Esophagus muscularis mucosa (tissue), 4 donors: ENCODE data around the gene CISD3. TPM values are rescaled to one million over a fixed set of nuclear protein-coding genes. Genes with fewer than 3 reads are reported as not detected.

ENCODE experiments used
- DNase-seq: peaks from one replicate; pipeline ENCODE4 v3.0.0-alpha.2; 2017; ENCODE audit errors: extremely low spot score
- H3K27ac ChIP-seq, 4 donors: fragments of 200-600 bp; sonication (generic); replicated peaks in 1 of 4; 1 replicate in 3 of 4; 2 replicates in 1 of 4; pipeline ENCODE4 v1.5.1; 2016 to 2019; ENCODE audit warnings: mild to moderate bottlenecking in 1 of 4
- H3K27me3 ChIP-seq, 4 donors: fragments of 200-600 bp; sonication (generic); one replicate each; pipeline versions ENCODE4 v1.5.1 to v1.6.0; 2016 to 2019
- H3K36me3 ChIP-seq, 4 donors: fragments of 200-600 bp; sonication (generic); one replicate each; pipeline ENCODE4 v1.5.1; 2016 to 2019
- H3K4me1 ChIP-seq, 4 donors: fragments of 200-600 bp; sonication (generic); one replicate each; pipeline ENCODE4 v1.5.1; 2016 to 2019
- H3K4me3 ChIP-seq, 4 donors: fragments of 200-600 bp; sonication (generic); 1 replicate in 2 of 4; 2 replicates in 2 of 4; pipeline ENCODE4 v1.5.1; 2016 to 2019; ENCODE audit warnings: mild to moderate bottlenecking in 4 of 4, moderate library complexity in 1 of 4
- H3K9me3 ChIP-seq, 4 donors: fragments of 200-600 bp; sonication (generic); 1 replicate in 3 of 4; 2 replicates in 1 of 4; pipeline ENCODE4 v1.5.1; 2016 to 2019
- EP300 ChIP-seq: sonication (generic); formaldehyde crosslinking; IDR thresholded peaks from one replicate; pipeline ENCODE4 v1.6.1; 2017; ENCODE audit warnings: antibody characterized with exemption
- POLR2A ChIP-seq: fragments of 450-650 bp; IDR thresholded peaks from one replicate; pipeline ENCODE4 v1.6.1; 2017; ENCODE audit warnings: antibody characterized with exemption, moderate library complexity, mild to moderate bottlenecking, low read depth
- POLR2AphosphoS5 ChIP-seq, 2 donors: sonication (generic); formaldehyde crosslinking; IDR thresholded peaks; one replicate each; pipeline ENCODE4 v1.6.1; 2017; ENCODE audit warnings: antibody characterized with exemption in 2 of 2
- WGBS: methylation state at CpG from one replicate; pipeline ENCODE4 v1.1.5; 2018; 5-methylcytosine and 5-hydroxymethylcytosine counted together
- intact Hi-C: fragments of 100-400 bp; cut with DNase I; formaldehyde crosslinking; loops from one replicate; pipeline ENCODE4 v1.15.1; 2023
- total RNA-seq, 4 donors: library from RNA; depleted of rRNA; stranded (reverse); fragments of >200 nt; gene quantifications; one replicate each; pipeline versions ENCODE4 v1.1.0 to v1.2.1, GENCODE V29; 2016
- TF ChIP-seq, protein P1 (sequence below), 3 experiments: fragments of 200-600 bp in 2 of 3; fragments of 450-650 bp in 1 of 3; sonication (generic) in 2 of 3; IDR thresholded peaks; one replicate each; pipeline ENCODE4 v1.5.1; 2017 to 2019; ENCODE audit warnings: antibody characterized with exemption in 3 of 3, mild to moderate bottlenecking in 2 of 3, moderate library complexity in 1 of 3

Gene CISD3
- total RNA-seq, 4 donors from 2014 or later: 10.1 to 18.5 (median 18.0) TPM

DNA sequence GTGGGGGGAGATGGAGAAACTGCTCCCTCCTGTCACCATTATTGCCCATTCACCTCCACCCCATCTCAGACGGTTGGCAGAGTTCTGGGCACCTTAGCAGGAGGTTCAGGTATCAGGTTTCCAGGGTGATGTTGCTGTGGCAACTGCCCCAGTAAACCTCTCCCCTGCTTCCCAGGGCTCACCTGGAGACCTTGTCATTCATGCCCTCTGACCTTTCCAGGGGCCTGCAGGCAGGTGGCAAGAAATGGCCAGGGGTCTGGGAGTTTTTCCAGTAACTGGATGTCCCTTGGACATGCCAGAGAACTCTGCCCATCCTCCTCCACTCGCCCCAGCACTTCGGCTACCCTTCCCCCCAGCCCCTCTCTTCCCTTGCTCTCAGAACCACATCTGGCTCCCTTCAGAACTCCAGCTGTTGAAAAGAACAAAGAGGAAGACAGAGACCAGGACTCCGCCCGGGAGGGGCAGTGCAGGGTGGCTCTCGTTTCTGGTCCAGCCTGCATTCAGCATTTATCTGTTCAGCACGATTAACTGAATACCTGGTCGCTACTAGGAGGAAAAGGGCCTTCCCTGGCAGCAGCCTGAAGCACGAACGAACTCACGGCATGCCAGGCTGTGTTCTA, 16.6 kb upstream of the CISD3 start:
- intact Hi-C loops: no loop called here
- DNase-seq: no peak
- H3K9me3 ChIP-seq: no peaks in the 10 kb centered on the region
- H3K36me3 ChIP-seq: peaks cover 70 to 100% (median 94%) of the 10 kb centered on the region in 4 donors
- no peaks in the 10 kb centered on the region for H3K27me3 ChIP-seq
- no peak overlapping the region for H3K4me3 ChIP-seq
- no peak overlapping the region for H3K27ac ChIP-seq
- TF ChIP-seq POLR2AphosphoS5 (IDR thresholded peaks at IDR 0.05) (no peak), EP300 (no peak), POLR2A (no peak)
- TF ChIP-seq, protein P1, sequence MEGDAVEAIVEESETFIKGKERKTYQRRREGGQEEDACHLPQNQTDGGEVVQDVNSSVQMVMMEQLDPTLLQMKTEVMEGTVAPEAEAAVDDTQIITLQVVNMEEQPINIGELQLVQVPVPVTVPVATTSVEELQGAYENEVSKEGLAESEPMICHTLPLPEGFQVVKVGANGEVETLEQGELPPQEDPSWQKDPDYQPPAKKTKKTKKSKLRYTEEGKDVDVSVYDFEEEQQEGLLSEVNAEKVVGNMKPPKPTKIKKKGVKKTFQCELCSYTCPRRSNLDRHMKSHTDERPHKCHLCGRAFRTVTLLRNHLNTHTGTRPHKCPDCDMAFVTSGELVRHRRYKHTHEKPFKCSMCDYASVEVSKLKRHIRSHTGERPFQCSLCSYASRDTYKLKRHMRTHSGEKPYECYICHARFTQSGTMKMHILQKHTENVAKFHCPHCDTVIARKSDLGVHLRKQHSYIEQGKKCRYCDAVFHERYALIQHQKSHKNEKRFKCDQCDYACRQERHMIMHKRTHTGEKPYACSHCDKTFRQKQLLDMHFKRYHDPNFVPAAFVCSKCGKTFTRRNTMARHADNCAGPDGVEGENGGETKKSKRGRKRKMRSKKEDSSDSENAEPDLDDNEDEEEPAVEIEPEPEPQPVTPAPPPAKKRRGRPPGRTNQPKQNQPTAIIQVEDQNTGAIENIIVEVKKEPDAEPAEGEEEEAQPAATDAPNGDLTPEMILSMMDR (IDR thresholded peaks at IDR 0.05): no peak
- H3K4me1 ChIP-seq: peaks cover 0 to 13% (median 9%) of the 10 kb centered on the region in 4 donors
- WGBS: 68% methylated on average over 11 of the region's 11 CpGs

DNA sequence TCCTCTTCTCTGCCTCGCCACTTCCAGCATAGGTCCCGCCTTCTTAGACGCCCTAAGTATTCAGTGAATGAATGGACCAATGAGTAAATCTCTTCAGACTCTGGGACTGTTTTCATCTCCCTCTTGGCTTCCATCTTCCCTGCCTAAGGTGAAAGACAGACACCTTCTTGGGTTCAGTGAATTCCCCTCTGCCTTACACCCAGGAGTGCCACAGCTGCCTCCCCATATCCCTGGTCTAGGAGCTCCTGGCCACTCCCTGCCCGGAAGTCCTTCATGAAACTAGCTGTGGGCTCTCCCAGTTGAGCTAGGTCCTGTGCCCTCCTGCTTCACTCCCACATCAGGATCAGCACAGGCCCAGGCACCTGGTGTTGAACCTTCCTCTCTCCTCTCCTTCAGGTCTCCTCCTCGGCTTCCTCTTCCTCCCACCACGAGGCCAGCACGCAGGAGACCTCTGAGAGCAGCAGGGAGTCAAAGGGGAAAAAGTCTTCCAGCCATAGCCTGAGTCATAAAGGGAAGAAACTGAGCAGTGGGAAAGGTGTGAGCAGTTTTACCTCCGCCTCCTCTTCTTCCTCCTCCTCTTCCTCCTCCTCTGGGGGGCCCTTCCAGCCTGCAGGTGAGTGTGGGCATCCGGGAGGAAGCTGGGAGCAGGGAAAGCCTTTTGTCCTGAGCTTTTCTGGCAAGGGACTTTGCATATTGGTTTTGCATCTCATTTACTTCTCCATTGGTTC, 14.8 kb upstream of the CISD3 start:
- no peak for DNase-seq
- H3K27ac ChIP-seq: no peak overlapping the region

DNA sequence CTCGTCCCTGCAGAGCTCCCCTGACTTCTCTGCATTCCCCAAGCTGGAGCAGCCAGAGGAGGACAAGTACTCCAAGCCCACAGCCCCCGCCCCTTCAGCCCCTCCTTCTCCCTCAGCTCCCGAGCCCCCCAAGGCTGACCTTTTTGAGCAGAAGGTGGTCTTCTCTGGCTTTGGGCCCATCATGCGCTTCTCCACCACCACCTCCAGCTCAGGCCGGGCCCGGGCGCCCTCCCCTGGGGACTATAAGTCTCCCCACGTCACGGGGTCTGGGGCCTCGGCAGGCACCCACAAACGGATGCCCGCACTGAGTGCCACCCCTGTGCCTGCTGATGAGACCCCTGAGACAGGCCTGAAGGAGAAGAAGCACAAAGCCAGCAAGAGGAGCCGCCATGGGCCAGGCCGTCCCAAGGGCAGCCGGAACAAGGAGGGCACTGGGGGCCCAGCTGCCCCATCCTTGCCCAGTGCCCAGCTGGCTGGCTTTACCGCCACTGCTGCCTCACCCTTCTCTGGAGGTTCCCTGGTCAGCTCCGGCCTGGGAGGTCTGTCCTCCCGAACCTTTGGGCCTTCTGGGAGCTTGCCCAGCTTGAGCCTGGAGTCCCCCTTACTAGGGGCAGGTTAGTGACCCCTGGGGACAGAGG, 13.7 kb upstream of the CISD3 start:
- intact Hi-C loops: no loop called here
- Histone ChIP-seq H3K36me3 (peaks cover 72 to 100% (median 99%) of the 10 kb centered on the region in 4 donors), H3K9me3 (no peaks in the 10 kb centered on the region), H3K27ac (no peak overlapping the region), H3K27me3 (no peaks in the 10 kb centered on the region), H3K4me3 (no peak overlapping the region), H3K4me1 (peaks cover 0 to 13% (median 10%) of the 10 kb centered on the region in 4 donors)
- 87% methylated on average over 10 of the region's 18 CpGs for WGBS
- DNase-seq: no peak
- TF ChIP-seq, protein P1 (IDR thresholded peaks at IDR 0.05): no peak
- no peak for TF ChIP-seq EP300
- TF ChIP-seq POLR2AphosphoS5 (IDR thresholded peaks at IDR 0.05): no peak
- no peak for TF ChIP-seq POLR2A

More for the DNA sequence above, 14.8 kb upstream of the CISD3 start:
- intact Hi-C loops: no loop called here
- 84% methylated on average over 9 of the region's 9 CpGs for WGBS
- Histone ChIP-seq H3K27me3 (no peaks in the 10 kb centered on the region), H3K4me3 (no peak overlapping the region), H3K9me3 (no peaks in the 10 kb centered on the region), H3K4me1 (peaks cover 0 to 12% (median 8%) of the 10 kb centered on the region in 4 donors), H3K36me3 (peaks cover 65 to 100% (median 96%) of the 10 kb centered on the region in 4 donors)
- no peak for TF ChIP-seq POLR2AphosphoS5 (IDR thresholded peaks at IDR 0.05)
- TF ChIP-seq, protein P1 (IDR thresholded peaks at IDR 0.05): no peak
- no peak for TF ChIP-seq POLR2A
- TF ChIP-seq EP300: no peak

DNA sequence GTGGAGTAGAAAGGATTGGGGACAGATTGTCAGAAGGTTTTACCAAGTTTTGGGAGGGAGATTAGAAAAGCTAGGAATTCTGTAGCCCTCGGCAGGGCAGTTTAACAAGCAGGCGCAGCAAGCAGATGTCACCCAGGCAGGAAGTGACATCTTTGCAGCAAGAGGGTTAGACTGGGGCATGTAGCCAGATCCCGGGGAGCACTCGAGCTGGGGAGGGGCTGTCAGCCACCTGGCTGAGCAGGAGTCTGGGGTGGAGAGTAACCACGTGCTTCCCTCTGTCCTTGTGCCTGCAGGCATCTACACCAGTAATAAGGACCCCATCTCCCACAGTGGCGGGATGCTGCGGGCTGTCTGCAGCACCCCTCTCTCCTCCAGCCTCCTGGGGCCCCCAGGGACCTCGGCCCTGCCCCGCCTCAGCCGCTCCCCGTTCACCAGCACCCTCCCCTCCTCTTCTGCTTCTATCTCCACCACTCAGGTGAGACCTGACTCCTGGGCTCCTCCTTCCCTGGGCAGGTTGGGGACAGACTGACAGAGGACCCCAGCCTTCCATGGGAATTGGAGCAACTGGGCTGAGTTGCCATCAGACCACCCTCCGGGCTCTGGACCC, 12.9 kb upstream of the CISD3 start:
- no peak for TF ChIP-seq POLR2AphosphoS5 (IDR thresholded peaks at IDR 0.05)
- no peak for TF ChIP-seq POLR2A
- no peak for TF ChIP-seq EP300
- TF ChIP-seq, protein P1 (IDR thresholded peaks at IDR 0.05): no peak
- intact Hi-C loops: no loop called here
- Histone ChIP-seq H3K27me3 (no peaks in the 10 kb centered on the region), H3K27ac (no peak overlapping the region), H3K36me3 (peaks cover 72 to 100% (median 99%) of the 10 kb centered on the region in 4 donors), H3K9me3 (no peaks in the 10 kb centered on the region), H3K4me3 (no peak overlapping the region), H3K4me1 (peaks cover 0 to 20% (median 10%) of the 10 kb centered on the region in 4 donors)
- WGBS: 83% methylated on average over 10 of the region's 12 CpGs
- no peak for DNase-seq
